Subcutaneous abdominal adipose tissue (tissue), 5 donors: ENCODE results near the gene FAF1.

Source experiments
- H3K27ac ChIP-seq: one replicate; pipeline ENCODE4 v1.7.0; 2013; ENCODE audit warnings: low read depth, mild to moderate bottlenecking, inconsistent platforms, low read length, moderate library complexity
- H3K27me3 ChIP-seq, 5 donors: one replicate each; pipeline ENCODE4 v1.7.0; 2013; ENCODE audit warnings: low read length in 5 of 5, inconsistent platforms in 1 of 5; ENCODE audit not compliant: control insufficient read depth in 5 of 5, insufficient read depth in 4 of 5
- H3K36me3 ChIP-seq, 5 donors: one replicate each; pipeline ENCODE4 v1.7.0; 2013; ENCODE audit warnings: low read length in 5 of 5; ENCODE audit not compliant: control insufficient read depth in 5 of 5, insufficient read depth in 5 of 5
- H3K4me1 ChIP-seq, 5 donors: one replicate each; pipeline ENCODE4 v1.7.0; 2013; ENCODE audit warnings: low read length in 5 of 5, mild to moderate bottlenecking in 3 of 5, moderate library complexity in 1 of 5; ENCODE audit not compliant: control insufficient read depth in 5 of 5, insufficient read depth in 5 of 5
- H3K4me3 ChIP-seq, 5 donors: one replicate each; pipeline ENCODE4 v1.7.0; 2013; ENCODE audit warnings: low read length in 5 of 5, low read depth in 1 of 5
- H3K9ac ChIP-seq, 5 donors: one replicate each; pipeline ENCODE4 v1.7.0; 2013; ENCODE audit warnings: low read length in 5 of 5, mild to moderate bottlenecking in 4 of 5, moderate library complexity in 3 of 5
- H3K9me3 ChIP-seq, 5 donors: one replicate each; pipeline ENCODE4 v1.7.0; 2013; ENCODE audit warnings: low read length in 5 of 5; ENCODE audit not compliant: control insufficient read depth in 5 of 5
- donor health status: healthy.
- donor health status: healthy.
- donor health status: healthy.
- donor health status: healthy.
- donor health status: healthy.

Gene FAF1

DNA sequence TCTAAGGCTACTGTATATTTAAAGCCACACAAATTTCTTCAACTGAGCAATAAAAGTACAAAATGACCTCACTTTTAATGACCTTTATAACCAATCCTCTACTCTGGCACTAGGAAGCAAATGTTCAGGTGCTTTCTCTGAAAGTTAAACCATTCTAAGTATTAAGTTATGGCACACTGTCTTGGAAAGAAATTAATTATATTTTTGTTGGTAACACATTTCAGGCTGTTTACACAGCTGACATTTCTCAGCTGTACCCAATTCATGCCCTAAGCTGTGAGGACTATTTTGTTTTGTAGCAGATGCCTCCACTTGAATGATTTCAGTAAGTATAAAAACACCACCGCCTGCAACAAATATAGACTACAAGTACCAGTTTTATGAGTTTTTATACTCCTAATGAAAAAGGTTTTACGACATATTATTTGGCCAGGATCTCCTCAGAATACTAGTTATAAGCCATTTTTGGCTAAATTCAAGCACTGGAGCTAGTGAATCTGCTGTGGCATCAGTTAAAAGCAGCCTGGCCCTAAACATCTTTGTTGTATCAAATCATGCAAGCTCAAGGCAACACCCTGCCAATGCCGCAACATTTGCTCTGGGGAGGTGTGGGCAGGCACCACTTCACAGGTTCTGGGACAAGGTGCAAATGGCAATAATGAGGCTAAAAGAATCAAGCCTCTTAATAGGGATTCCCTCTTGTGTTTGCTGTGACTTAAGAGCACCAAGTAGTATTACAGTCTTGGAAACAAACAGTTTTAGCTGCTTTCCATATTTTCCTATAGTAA, 308.4 kb downstream of the FAF1 start:
- Histone ChIP-seq H3K27ac (no peak overlapping the region), H3K27me3 (no peaks in the 10 kb centered on the region)

GRCh38 chr1:50646526-50646925, 313.5 kb downstream of the FAF1 start:
- H3K27ac ChIP-seq: no peak overlapping the region
- H3K4me3 ChIP-seq: no peak overlapping the region
- H3K4me1 ChIP-seq: no peaks in the 10 kb centered on the region
- no peaks in the 10 kb centered on the region for H3K9me3 ChIP-seq
- H3K27me3 ChIP-seq: no peaks in the 10 kb centered on the region
- H3K9ac ChIP-seq: no peak overlapping the region
- peaks cover 4 to 8% (median 7%) of the 10 kb centered on the region in 5 donors for H3K36me3 ChIP-seq

More for the DNA sequence above, 308.4 kb downstream of the FAF1 start:
- Histone ChIP-seq H3K9ac (no peak overlapping the region), H3K9me3 (no peaks in the 10 kb centered on the region), H3K36me3 (peaks cover 0 to 5% (median 0%) of the 10 kb centered on the region in 5 donors), H3K4me3 (no peak overlapping the region), H3K4me1 (no peaks in the 10 kb centered on the region)

- Histone ChIP-seq H3K27me3 (no peaks in the 10 kb centered on the region), H3K27ac (no peak overlapping the region), H3K4me3 (no peak overlapping the region), H3K4me1 (no peaks in the 10 kb centered on the region), H3K9me3 (no peaks in the 10 kb centered on the region), H3K9ac (no peak overlapping the region), H3K36me3 (peaks cover 4 to 8% (median 7%) of the 10 kb centered on the region in 5 donors)
These were observed 314.9 kb downstream of the FAF1 start for GRCh38 chr1:50645139-50645538.

DNA sequence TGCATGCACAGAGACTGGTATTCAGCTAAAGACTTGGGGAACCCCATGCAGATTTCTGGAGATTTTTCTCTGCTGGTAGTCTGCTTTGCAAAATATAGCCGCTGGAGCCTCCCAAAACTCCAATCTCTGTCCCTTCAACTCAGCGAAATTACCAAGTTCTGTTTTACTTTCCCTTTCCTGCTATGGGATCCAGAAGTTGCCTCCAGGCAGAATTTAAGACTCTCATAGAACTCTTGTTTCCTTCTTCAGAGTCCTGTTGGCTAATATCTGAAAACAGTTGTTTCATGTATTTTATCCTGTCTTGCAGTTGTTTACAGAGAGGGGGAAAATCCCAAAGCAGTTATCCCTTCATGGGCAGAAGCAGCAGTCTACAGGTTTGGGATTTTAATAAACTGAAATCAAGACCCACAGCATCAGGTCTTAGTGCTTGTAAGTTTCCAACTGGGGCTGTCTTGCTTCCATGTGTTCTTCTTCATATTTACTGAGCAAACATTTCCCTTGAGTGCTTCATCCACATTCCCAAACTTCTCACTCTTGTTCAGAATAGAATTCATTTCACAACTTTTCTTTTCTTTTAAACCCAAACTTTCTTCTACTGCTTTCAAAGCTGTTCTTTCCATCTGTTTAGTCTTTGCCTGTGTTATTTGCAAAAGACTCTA, 315.5 kb downstream of the FAF1 start:
- H3K4me1 ChIP-seq: no peaks in the 10 kb centered on the region
- H3K36me3 ChIP-seq: peaks cover 4 to 8% (median 7%) of the 10 kb centered on the region in 5 donors
- no peaks in the 10 kb centered on the region for H3K9me3 ChIP-seq
- H3K27ac ChIP-seq: no peak overlapping the region
- H3K4me3 ChIP-seq: no peak overlapping the region
- H3K9ac ChIP-seq: no peak overlapping the region
- no peaks in the 10 kb centered on the region for H3K27me3 ChIP-seq

DNA sequence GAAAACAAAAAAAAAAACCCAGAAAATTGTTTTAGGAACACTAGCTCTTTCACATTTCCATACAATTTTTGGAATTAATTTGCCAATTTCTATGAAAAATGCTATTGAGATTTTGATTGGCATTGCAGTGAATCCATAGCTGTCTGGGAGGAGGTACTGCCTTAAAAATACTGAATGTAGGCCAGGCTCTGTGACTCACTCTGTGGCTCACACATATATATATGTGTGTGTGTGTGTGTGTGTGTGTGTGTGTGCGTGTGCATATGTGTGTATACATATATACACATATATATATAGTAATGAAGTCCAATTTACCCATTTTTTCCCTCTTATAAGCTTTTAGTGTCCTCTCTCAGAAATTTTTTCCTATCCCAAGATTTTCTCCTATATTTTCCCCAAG, 322.6 kb downstream of the FAF1 start:
- no peaks in the 10 kb centered on the region for H3K4me1 ChIP-seq
- H3K36me3 ChIP-seq: no peaks in the 10 kb centered on the region
- no peaks in the 10 kb centered on the region for H3K9me3 ChIP-seq
- no peak overlapping the region for H3K4me3 ChIP-seq
- no peak overlapping the region for H3K9ac ChIP-seq
- H3K27me3 ChIP-seq: no peaks in the 10 kb centered on the region
- no peak overlapping the region for H3K27ac ChIP-seq

DNA sequence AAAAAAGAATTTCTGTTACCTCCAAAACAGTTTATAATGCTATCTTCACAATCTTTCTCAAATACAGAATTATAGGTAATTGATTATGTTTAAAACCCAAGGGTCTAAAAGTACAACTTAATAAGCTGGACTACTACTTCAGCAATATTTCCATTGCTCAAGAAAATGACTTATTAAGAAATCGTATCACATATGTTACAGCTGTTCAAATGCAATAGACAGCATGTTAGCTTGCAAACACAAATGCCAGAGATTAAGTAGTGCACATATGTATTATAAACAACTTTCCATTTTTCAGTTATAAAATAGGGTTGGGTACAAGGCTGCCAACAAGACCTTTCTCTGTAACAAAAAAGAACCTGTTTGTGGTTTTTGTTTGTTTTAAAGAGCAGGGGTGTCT, 325.8 kb downstream of the FAF1 start:
- Histone ChIP-seq H3K9me3 (no peaks in the 10 kb centered on the region), H3K4me1 (no peaks in the 10 kb centered on the region), H3K27me3 (no peaks in the 10 kb centered on the region), H3K9ac (no peak overlapping the region), H3K27ac (no peak overlapping the region), H3K36me3 (no peaks in the 10 kb centered on the region), H3K4me3 (no peak overlapping the region)

- no peak overlapping the region for H3K9ac ChIP-seq
- H3K9me3 ChIP-seq: no peaks in the 10 kb centered on the region
- H3K4me3 ChIP-seq: no peak overlapping the region
These were observed 326.6 kb downstream of the FAF1 start for GRCh38 chr1:50633465-50633864.

GRCh38 chr1:50631161-50631560, 328.9 kb downstream of the FAF1 start:
- Histone ChIP-seq H3K27me3 (no peaks in the 10 kb centered on the region), H3K9me3 (no peaks in the 10 kb centered on the region), H3K9ac (no peak overlapping the region), H3K4me3 (no peak overlapping the region), H3K27ac (no peak overlapping the region), H3K36me3 (no peaks in the 10 kb centered on the region), H3K4me1 (no peaks in the 10 kb centered on the region)

More at GRCh38 chr1:50633465-50633864, 326.6 kb downstream of the FAF1 start:
- Histone ChIP-seq H3K36me3 (no peaks in the 10 kb centered on the region), H3K27ac (no peak overlapping the region), H3K27me3 (no peaks in the 10 kb centered on the region), H3K4me1 (no peaks in the 10 kb centered on the region)

DNA sequence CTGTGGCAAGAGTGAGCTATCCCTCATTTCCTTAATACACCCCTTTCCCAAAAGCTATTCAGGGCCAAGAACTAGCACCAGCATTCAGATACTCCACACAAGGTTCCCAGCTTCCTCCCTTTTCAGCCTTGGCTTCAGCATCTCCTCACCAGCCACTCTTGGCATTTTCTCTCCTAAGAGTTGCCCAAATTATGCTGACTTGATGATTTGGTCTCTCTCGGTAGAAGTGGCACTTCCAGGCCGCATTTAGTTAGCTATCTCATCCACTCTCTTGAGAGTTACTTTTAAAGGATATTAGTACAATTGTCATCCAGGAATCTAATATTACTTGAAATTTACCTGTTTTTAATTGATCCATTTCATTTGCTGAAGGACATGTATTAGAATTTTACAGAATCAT, 337.8 kb downstream of the FAF1 start:
- Histone ChIP-seq H3K4me1 (no peaks in the 10 kb centered on the region), H3K27ac (no peak overlapping the region), H3K27me3 (no peaks in the 10 kb centered on the region), H3K9me3 (no peaks in the 10 kb centered on the region), H3K9ac (no peak overlapping the region), H3K36me3 (no peaks in the 10 kb centered on the region), H3K4me3 (no peak overlapping the region)

GRCh38 chr1:50620680-50621329, 339.3 kb downstream of the FAF1 start:
- no peaks in the 10 kb centered on the region for H3K9me3 ChIP-seq
- H3K9ac ChIP-seq: no peak overlapping the region
- no peak overlapping the region for H3K27ac ChIP-seq
- no peaks in the 10 kb centered on the region for H3K27me3 ChIP-seq
- no peak overlapping the region for H3K4me3 ChIP-seq
- no peaks in the 10 kb centered on the region for H3K4me1 ChIP-seq
- no peaks in the 10 kb centered on the region for H3K36me3 ChIP-seq
